Cardiac fibroblast (primary cell): ENCODE results near the gene MRGPRE.
A peak's percentile ranks its signal among the peaks of the same experiment; 100 is the strongest.

Experiments used
- DNase-seq, 2 donors: peaks; one replicate each; pipeline versions ENCODE4 v3.0.0 to v3.0.0-alpha.2; 2010; ENCODE audit warnings: low read depth in 2 of 2
- H3K4me3 ChIP-seq, 2 donors: replicated peaks in 1 of 2; 1 replicate in 1 of 2; 2 replicates in 1 of 2; pipeline ENCODE4 v1.5.1; 2011; ENCODE audit warnings: low read depth in 2 of 2, low read length in 2 of 2, mild to moderate bottlenecking in 2 of 2, moderate library complexity in 1 of 2
- CTCF ChIP-seq: IDR thresholded peaks from one replicate; pipeline ENCODE4 v1.5.1; 2011; ENCODE audit warnings: low read depth, mild to moderate bottlenecking, low read length, inconsistent platforms

MRGPRE gene

GRCh38 chr11:3197044-3197695, 35.0 kb downstream of the MRGPRE start:
- H3K4me3 ChIP-seq = no peak overlapping the region
- no peak for TF ChIP-seq CTCF
- DNase-seq = no peak

GRCh38 chr11:3196161-3197043, 35.8 kb downstream of the MRGPRE start:
- H3K4me3 ChIP-seq = no peak overlapping the region
- no peak for DNase-seq
- no peak for TF ChIP-seq CTCF

- H3K4me3 ChIP-seq = no peak overlapping the region
- peak; percentile 20 to 36 for DNase-seq
Observed at GRCh38 chr11:3195251-3196160, 36.7 kb downstream of the MRGPRE start.

GRCh38 chr11:3194016-3194816, 38.0 kb downstream of the MRGPRE start:
- DNase-seq = no peak

More at GRCh38 chr11:3195251-3196160, 36.7 kb downstream of the MRGPRE start:
- TF ChIP-seq CTCF = peak; percentile 54

GRCh38 chr11:3193373-3194015, 38.7 kb downstream of the MRGPRE start:
- DNase-seq = no peak
- H3K4me3 ChIP-seq = no peak overlapping the region
- TF ChIP-seq CTCF = no peak

More at GRCh38 chr11:3194016-3194816, 38.0 kb downstream of the MRGPRE start:
- TF ChIP-seq CTCF = no peak
- no peak overlapping the region for H3K4me3 ChIP-seq
